IPS-18a (cell line): Measurements from ENCODE around the gene DSG3.

Experiments
- H3K27ac ChIP-seq: one replicate; pipeline ENCODE4 v1.5.1; 2013; ENCODE audit warnings: low read length
- H3K27me3 ChIP-seq: one replicate; pipeline ENCODE4 v1.6.1; 2013; ENCODE audit warnings: mild to moderate bottlenecking, low read length; ENCODE audit not compliant: control insufficient read depth, insufficient read depth
- H3K36me3 ChIP-seq: one replicate; pipeline ENCODE4 v1.6.1; 2013; ENCODE audit warnings: low read depth, low read length; ENCODE audit not compliant: control insufficient read depth
- H3K4me1 ChIP-seq: one replicate; pipeline ENCODE4 v1.6.1; 2013; ENCODE audit warnings: low read depth, low read length; ENCODE audit not compliant: control insufficient read depth
- H3K4me3 ChIP-seq: one replicate; pipeline ENCODE4 v1.5.1; 2013; ENCODE audit warnings: low read length
- H3K9ac ChIP-seq: one replicate; pipeline ENCODE4 v1.6.1; 2013; ENCODE audit warnings: mild to moderate bottlenecking, low read length, moderate library complexity
- H3K9me3 ChIP-seq: one replicate; pipeline ENCODE4 v1.6.1; 2013; ENCODE audit warnings: low read depth, low read length; ENCODE audit not compliant: control insufficient read depth

Gene DSG3

GRCh38 chr18:31417850-31418249 is 29.7 kb upstream of the DSG3 start:
- Histone ChIP-seq H3K36me3 (no peaks in the 10 kb centered on the region), H3K27me3 (no peaks in the 10 kb centered on the region), H3K9me3 (no peaks in the 10 kb centered on the region), H3K4me1 (no peaks in the 10 kb centered on the region), H3K9ac (no peak overlapping the region), H3K4me3 (no peak overlapping the region), H3K27ac (no peak overlapping the region)

- Histone ChIP-seq H3K4me1 (no peaks in the 10 kb centered on the region), H3K27ac (no peak overlapping the region)
These were observed 28.0 kb upstream of the DSG3 start for GRCh38 chr18:31419457-31419932.

GRCh38 chr18:31420032-31420431 is 27.5 kb upstream of the DSG3 start:
- Histone ChIP-seq H3K9me3 (no peaks in the 10 kb centered on the region), H3K9ac (no peak overlapping the region), H3K4me3 (no peak overlapping the region), H3K4me1 (no peaks in the 10 kb centered on the region), H3K36me3 (no peaks in the 10 kb centered on the region), H3K27me3 (no peaks in the 10 kb centered on the region), H3K27ac (no peak overlapping the region)

More at GRCh38 chr18:31419457-31419932, 28.0 kb upstream of the DSG3 start:
- Histone ChIP-seq H3K27me3 (no peaks in the 10 kb centered on the region), H3K9me3 (no peaks in the 10 kb centered on the region), H3K9ac (no peak overlapping the region), H3K36me3 (no peaks in the 10 kb centered on the region), H3K4me3 (no peak overlapping the region)

GRCh38 chr18:31420524-31420923 is 27.0 kb upstream of the DSG3 start:
- no peak overlapping the region for H3K4me3 ChIP-seq
- no peaks in the 10 kb centered on the region for H3K9me3 ChIP-seq
- no peaks in the 10 kb centered on the region for H3K4me1 ChIP-seq
- no peaks in the 10 kb centered on the region for H3K36me3 ChIP-seq
- no peak overlapping the region for H3K9ac ChIP-seq
- no peak overlapping the region for H3K27ac ChIP-seq
- no peaks in the 10 kb centered on the region for H3K27me3 ChIP-seq

GRCh38 chr18:31424383-31424988 is 23.1 kb upstream of the DSG3 start:
- Histone ChIP-seq H3K4me3 (no peak overlapping the region), H3K27ac (no peak overlapping the region), H3K9ac (no peak overlapping the region), H3K36me3 (no peaks in the 10 kb centered on the region), H3K27me3 (no peaks in the 10 kb centered on the region), H3K4me1 (no peaks in the 10 kb centered on the region), H3K9me3 (no peaks in the 10 kb centered on the region)

- no peaks in the 10 kb centered on the region for H3K4me1 ChIP-seq
- H3K27ac ChIP-seq = no peak overlapping the region
- H3K36me3 ChIP-seq = no peaks in the 10 kb centered on the region
- no peak overlapping the region for H3K9ac ChIP-seq
- H3K27me3 ChIP-seq = no peaks in the 10 kb centered on the region
- no peak overlapping the region for H3K4me3 ChIP-seq
- no peaks in the 10 kb centered on the region for H3K9me3 ChIP-seq
These were observed 21.5 kb upstream of the DSG3 start for GRCh38 chr18:31426021-31426420.

- H3K36me3 ChIP-seq = no peaks in the 10 kb centered on the region
- no peak overlapping the region for H3K4me3 ChIP-seq
These were observed 20.6 kb upstream of the DSG3 start for GRCh38 chr18:31426871-31427406.

GRCh38 chr18:31428211-31428610 is 19.3 kb upstream of the DSG3 start:
- Histone ChIP-seq H3K4me3 (no peak overlapping the region), H3K27me3 (no peaks in the 10 kb centered on the region), H3K4me1 (no peaks in the 10 kb centered on the region), H3K9ac (no peak overlapping the region), H3K27ac (no peak overlapping the region), H3K9me3 (no peaks in the 10 kb centered on the region), H3K36me3 (no peaks in the 10 kb centered on the region)

More at GRCh38 chr18:31426871-31427406, 20.6 kb upstream of the DSG3 start:
- Histone ChIP-seq H3K4me1 (no peaks in the 10 kb centered on the region), H3K9ac (no peak overlapping the region), H3K9me3 (no peaks in the 10 kb centered on the region), H3K27ac (no peak overlapping the region), H3K27me3 (no peaks in the 10 kb centered on the region)

- H3K27ac ChIP-seq = no peak overlapping the region
- no peak overlapping the region for H3K4me3 ChIP-seq
- H3K4me1 ChIP-seq = no peaks in the 10 kb centered on the region
- no peaks in the 10 kb centered on the region for H3K36me3 ChIP-seq
- no peaks in the 10 kb centered on the region for H3K9me3 ChIP-seq
- H3K27me3 ChIP-seq = no peaks in the 10 kb centered on the region
- no peak overlapping the region for H3K9ac ChIP-seq
These were observed 17.9 kb upstream of the DSG3 start for GRCh38 chr18:31429623-31430022.

GRCh38 chr18:31430072-31430471 is 17.5 kb upstream of the DSG3 start:
- H3K4me3 ChIP-seq = no peak overlapping the region
- no peak overlapping the region for H3K9ac ChIP-seq
- H3K4me1 ChIP-seq = no peaks in the 10 kb centered on the region
- H3K27ac ChIP-seq = no peak overlapping the region
- no peaks in the 10 kb centered on the region for H3K36me3 ChIP-seq
- no peaks in the 10 kb centered on the region for H3K9me3 ChIP-seq
- no peaks in the 10 kb centered on the region for H3K27me3 ChIP-seq

- no peak overlapping the region for H3K4me3 ChIP-seq
- H3K36me3 ChIP-seq = no peaks in the 10 kb centered on the region
- no peak overlapping the region for H3K9ac ChIP-seq
- H3K9me3 ChIP-seq = no peaks in the 10 kb centered on the region
- no peak overlapping the region for H3K27ac ChIP-seq
- H3K27me3 ChIP-seq = no peaks in the 10 kb centered on the region
- no peaks in the 10 kb centered on the region for H3K4me1 ChIP-seq
These were observed 17.0 kb upstream of the DSG3 start for GRCh38 chr18:31430554-31430953.

- no peaks in the 10 kb centered on the region for H3K36me3 ChIP-seq
- no peaks in the 10 kb centered on the region for H3K4me1 ChIP-seq
- H3K9ac ChIP-seq = no peak overlapping the region
- H3K4me3 ChIP-seq = no peak overlapping the region
- H3K9me3 ChIP-seq = no peaks in the 10 kb centered on the region
- H3K27ac ChIP-seq = no peak overlapping the region
- H3K27me3 ChIP-seq = no peaks in the 10 kb centered on the region
These were observed 15.2 kb upstream of the DSG3 start for GRCh38 chr18:31432316-31432715.
